Measurements from ENCODE around the gene COQ5. TPM values are rescaled to one million over a fixed set of nuclear protein-coding genes. Genes with fewer than 3 reads are reported as not detected.
A peak's percentile ranks its signal among the peaks of the same experiment; 100 is the strongest.

COQ5 gene
- total RNA-seq, 1 donor from 2014 or later, result 38.5 TPM

DNA sequence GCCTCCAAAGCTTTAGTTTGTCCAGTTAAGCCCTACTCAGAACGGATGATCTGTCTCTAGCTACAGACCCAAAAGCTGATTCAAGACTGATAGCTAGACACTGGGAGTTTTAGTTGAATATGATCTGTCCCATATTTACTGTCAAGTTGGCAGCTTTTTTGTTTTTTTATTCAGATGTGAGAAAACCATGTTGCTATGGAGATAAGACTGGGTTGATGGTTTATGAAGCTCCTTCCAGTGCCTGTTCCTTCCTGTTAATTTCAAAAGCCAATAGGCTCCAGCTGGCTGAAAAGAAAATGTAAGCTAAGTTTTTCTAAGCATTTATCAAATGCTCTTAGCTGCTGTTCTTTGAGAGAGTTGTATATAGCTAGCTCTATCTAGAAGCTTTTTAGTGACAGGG, 28.4 kb downstream of the COQ5 start:
- no peak for DNase-seq (ENCODE audit: low read depth, low spot score)
- Mint-ChIP-seq H3K27me3 (ENCODE audit: low read depth) (no peaks in the 10 kb centered on the region), H3K27ac (ENCODE audit: unreplicated experiment) (no peak overlapping the region), H3K9me3 (no peaks in the 10 kb centered on the region), H3K4me1 (peaks cover 20% of the 10 kb centered on the region), H3K36me3 (ENCODE audit: low read depth) (peaks cover 13% of the 10 kb centered on the region), H3K4me3 (peak overlapping the region; percentile 42)
- TF ChIP-seq, protein P1, sequence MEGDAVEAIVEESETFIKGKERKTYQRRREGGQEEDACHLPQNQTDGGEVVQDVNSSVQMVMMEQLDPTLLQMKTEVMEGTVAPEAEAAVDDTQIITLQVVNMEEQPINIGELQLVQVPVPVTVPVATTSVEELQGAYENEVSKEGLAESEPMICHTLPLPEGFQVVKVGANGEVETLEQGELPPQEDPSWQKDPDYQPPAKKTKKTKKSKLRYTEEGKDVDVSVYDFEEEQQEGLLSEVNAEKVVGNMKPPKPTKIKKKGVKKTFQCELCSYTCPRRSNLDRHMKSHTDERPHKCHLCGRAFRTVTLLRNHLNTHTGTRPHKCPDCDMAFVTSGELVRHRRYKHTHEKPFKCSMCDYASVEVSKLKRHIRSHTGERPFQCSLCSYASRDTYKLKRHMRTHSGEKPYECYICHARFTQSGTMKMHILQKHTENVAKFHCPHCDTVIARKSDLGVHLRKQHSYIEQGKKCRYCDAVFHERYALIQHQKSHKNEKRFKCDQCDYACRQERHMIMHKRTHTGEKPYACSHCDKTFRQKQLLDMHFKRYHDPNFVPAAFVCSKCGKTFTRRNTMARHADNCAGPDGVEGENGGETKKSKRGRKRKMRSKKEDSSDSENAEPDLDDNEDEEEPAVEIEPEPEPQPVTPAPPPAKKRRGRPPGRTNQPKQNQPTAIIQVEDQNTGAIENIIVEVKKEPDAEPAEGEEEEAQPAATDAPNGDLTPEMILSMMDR (conservative IDR thresholded peaks at IDR 0.05), result no peak

DNA sequence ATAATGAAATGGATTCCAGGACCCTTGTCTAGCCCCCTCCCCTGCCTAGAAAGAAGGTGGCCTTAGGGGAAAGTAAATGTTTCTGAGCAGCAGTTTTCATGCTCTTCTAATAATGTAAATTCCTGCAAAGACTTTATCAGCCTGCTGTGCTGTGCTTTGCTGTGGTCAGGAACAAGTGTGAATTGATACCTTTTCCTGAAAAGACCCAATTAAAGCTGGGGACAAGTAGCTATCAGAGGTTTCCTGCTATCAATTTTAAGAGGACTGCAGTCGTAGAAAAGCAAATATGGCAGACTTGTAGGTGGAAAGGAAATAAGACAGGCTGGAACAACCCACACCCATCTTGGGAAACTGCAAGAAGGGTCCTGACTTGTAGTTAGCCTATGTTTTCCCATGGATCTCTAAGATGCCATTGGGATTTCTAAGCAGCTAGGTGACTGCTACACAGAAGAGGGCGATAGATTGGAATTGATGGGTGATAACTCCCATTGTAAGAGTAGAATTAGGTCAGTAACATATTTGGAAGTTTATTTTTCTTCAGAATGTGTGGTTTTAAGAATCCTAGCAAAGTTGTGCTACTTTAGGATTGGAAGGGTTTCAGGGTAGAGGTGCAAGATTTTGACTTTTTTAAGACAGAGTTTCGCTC, 30.0 kb downstream of the COQ5 start:
- no peaks in the 10 kb centered on the region for H3K27me3 Mint-ChIP-seq (ENCODE audit: low read depth)
- DNase-seq (ENCODE audit: low read depth, low spot score), result no peak
- TF ChIP-seq, protein P1 (conservative IDR thresholded peaks at IDR 0.05), result no peak
- H3K9me3 Mint-ChIP-seq, result no peaks in the 10 kb centered on the region
- peaks cover 12% of the 10 kb centered on the region for H3K36me3 Mint-ChIP-seq (ENCODE audit: low read depth)
- peaks cover 29% of the 10 kb centered on the region for H3K4me1 Mint-ChIP-seq
- H3K27ac Mint-ChIP-seq (ENCODE audit: unreplicated experiment), result no peak overlapping the region
- H3K4me3 Mint-ChIP-seq, result peak overlapping the region; percentile 52

DNA sequence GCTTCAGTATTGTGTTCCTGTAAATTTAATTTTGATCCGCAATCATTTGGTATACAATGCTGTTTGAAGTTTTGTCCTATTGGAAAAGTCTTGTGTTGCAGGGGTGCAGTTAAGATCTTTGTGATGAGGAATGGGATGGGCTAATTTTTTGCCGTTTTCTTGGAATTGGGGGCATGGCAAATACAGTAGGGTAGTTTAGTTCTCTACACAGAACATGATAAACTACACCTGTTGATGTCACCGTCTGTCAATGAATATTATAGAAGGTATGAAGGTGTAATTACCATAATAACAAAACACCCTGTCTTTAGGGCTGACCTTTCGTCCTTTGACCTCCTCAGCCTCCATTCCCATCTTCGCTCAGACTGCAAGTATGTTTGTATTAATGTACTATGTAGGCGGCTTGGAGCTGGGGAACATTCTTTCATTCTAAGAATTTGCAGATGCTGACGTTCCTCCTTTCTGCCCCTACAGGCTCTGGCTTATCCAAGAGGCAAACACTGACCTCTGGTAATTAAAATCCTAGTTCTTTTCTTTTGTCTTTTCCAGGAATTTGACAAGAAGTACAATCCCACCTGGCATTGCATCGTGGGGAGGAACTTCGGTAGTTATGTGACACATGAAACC, 31.3 kb downstream of the COQ5 start:
- TF ChIP-seq, protein P1 (conservative IDR thresholded peaks at IDR 0.05), result no peak
- DNase-seq (ENCODE audit: low read depth, low spot score), result no peak
- Mint-ChIP-seq H3K36me3 (ENCODE audit: low read depth) (peaks cover 5% of the 10 kb centered on the region), H3K4me3 (peak overlapping the region; percentile 95), H3K27me3 (ENCODE audit: low read depth) (no peaks in the 10 kb centered on the region), H3K4me1 (peaks cover 29% of the 10 kb centered on the region), H3K27ac (ENCODE audit: unreplicated experiment) (peak overlapping the region; percentile 73), H3K9me3 (no peaks in the 10 kb centered on the region)

DNA sequence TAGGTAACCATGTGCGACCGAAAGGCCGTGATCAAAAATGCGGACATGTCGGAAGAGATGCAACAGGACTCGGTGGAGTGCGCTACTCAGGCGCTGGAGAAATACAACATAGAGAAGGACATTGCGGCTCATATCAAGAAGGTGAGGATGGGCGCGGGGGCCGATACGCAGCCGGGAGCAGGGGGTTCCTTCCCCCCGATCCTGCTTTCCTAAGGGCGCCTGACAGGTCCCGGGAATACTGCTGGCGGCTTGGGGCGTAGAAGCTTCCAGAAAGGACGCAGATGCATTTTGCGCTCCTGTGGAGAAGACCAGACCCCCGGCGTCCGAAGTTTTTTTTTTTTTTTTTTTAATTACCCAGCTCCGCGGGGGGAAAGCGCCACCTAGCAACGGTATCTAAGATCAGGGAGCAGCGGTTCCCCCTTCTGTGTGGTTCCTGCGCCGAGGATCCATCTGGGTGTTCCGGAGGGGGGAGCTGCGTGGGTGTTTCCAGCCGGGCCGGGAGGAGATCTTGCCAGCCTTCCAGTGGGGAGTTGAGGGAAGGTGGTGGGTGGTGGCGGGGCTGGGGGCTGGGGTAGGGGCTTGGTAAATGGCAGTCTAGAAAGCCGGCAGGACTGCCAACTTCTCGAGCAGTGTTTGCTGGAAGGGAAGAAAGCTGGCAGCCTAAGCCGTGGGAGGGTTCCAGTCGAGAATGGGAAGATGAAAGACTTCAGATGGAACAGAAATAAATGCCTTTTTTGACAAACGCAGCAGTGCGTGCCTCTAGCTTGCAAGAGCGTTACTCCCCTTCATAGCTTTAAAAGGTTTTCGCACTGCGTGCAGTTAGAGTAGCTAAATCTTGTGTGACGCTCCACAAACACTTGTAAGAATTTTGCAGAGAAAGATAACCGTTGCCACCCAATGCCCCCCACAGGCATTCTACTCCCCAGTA, 32.3 kb downstream of the COQ5 start:
- Mint-ChIP-seq H3K27me3 (ENCODE audit: low read depth) (no peaks in the 10 kb centered on the region), H3K4me3 (peak overlapping the region; percentile 95), H3K4me1 (peaks cover 29% of the 10 kb centered on the region), H3K27ac (ENCODE audit: unreplicated experiment) (peak overlapping the region; percentile 91), H3K36me3 (ENCODE audit: low read depth) (peaks cover 5% of the 10 kb centered on the region), H3K9me3 (no peaks in the 10 kb centered on the region)
- TF ChIP-seq, protein P1 (conservative IDR thresholded peaks at IDR 0.05), result no peak
- DNase-seq (ENCODE audit: low read depth, low spot score), result peak; percentile 18

DNA sequence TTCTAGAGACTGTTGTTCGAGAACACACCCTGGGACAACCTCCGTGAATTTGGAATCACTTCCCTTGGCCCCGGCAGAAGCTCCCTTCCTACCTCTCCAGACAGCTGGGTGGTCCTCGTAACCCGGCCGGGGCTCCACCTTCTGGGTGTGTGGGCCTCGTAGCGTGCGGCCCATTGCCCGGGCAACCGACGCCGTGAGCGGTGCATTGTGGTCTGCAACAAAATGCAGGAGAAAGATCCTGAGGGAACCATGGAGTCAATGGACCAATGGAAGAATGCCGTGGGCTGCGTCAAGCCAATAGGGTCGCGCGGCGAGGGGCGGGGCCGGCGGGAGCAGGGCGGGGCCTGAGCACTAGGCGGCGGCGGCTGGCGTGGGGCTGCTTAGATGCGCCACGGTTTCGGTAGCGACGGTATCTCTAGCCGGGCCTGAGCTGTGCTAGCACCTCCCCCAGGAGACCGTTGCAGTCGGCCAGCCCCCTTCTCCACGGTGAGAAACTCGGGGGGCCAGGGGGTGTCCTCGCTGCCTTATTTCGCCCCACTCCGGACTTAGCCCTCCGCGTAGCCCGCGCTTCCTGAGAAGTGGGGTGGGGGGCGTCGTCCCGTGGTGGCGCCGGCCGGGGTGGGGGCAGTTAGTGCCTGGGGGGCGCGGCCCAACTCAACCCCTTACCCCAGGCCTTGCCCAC, 33.1 kb downstream of the COQ5 start, which contains the start of gene DYNLL1:
TSS of gene DYNLL1 (plus strand) at position 383 of the 682 bp plus-strand sequence. CDS start 309 bp downstream, outside the sequence.
- peak within 1 kb of the TSS; percentile 91 for H3K27ac Mint-ChIP-seq (ENCODE audit: unreplicated experiment)
- peaks cover 29% of the 10 kb centered on the region for H3K4me1 Mint-ChIP-seq
- H3K36me3 Mint-ChIP-seq (ENCODE audit: low read depth), result peaks cover 5% of the 10 kb centered on the region
- peak within 1 kb of the TSS; percentile 95 for H3K4me3 Mint-ChIP-seq
- TF ChIP-seq, protein P1 (conservative IDR thresholded peaks at IDR 0.05), result no peak
- H3K27me3 Mint-ChIP-seq (ENCODE audit: low read depth), result no peaks in the 10 kb centered on the region
- no peaks in the 10 kb centered on the region for H3K9me3 Mint-ChIP-seq
- DNase-seq (ENCODE audit: low read depth, low spot score), result peak; percentile 99

All from neural crest cell (in vitro differentiated cells).